Measurements from ENCODE around the gene CACNG7. TPM values are rescaled to one million over a fixed set of nuclear protein-coding genes. Genes with fewer than 3 reads are reported as not detected.

Gene CACNG7
- total RNA-seq, 2 donors from 2014 or later = 0.16 TPM; not detected in 1

- DNase-seq = no peak
- Histone ChIP-seq H3K27ac (no peak overlapping the region), H3K27me3 (peaks cover 17% of the 10 kb centered on the region), H3K4me3 (no peak overlapping the region), H3K4me1 (no peaks in the 10 kb centered on the region), H3K36me3 (no peaks in the 10 kb centered on the region), H3K9me3 (no peaks in the 10 kb centered on the region), H3K9ac (ENCODE audit: low read depth in 2 of 2, low read length in 2 of 2) (no peak overlapping the region)
- TF ChIP-seq CTCF (IDR thresholded peaks at IDR 0.05) = no peak
- intact Hi-C loops (cut with DNase I) = no loop called here
Observed at GRCh38 chr19:53942001-53942786, 33.1 kb downstream of the CACNG7 start.

GRCh38 chr19:53944416-53944815, 35.3 kb downstream of the CACNG7 start:
- no peaks in the 10 kb centered on the region for H3K4me1 ChIP-seq
- H3K9me3 ChIP-seq = no peaks in the 10 kb centered on the region
- intact Hi-C loops (cut with DNase I) = no loop called here
- TF ChIP-seq CTCF (IDR thresholded peaks at IDR 0.05) = no peak
- peaks cover 17% of the 10 kb centered on the region for H3K27me3 ChIP-seq
- no peak overlapping the region for H3K9ac ChIP-seq (ENCODE audit: low read depth in 2 of 2, low read length in 2 of 2)
- no peak for DNase-seq
- H3K27ac ChIP-seq = no peak overlapping the region
- no peak overlapping the region for H3K4me3 ChIP-seq
- no peaks in the 10 kb centered on the region for H3K36me3 ChIP-seq

- no peak overlapping the region for H3K27ac ChIP-seq
- peaks cover 17% of the 10 kb centered on the region for H3K27me3 ChIP-seq
- H3K4me3 ChIP-seq = no peak overlapping the region
- H3K4me1 ChIP-seq = no peaks in the 10 kb centered on the region
- intact Hi-C loops (cut with DNase I) = no loop called here
- no peak for TF ChIP-seq CTCF (IDR thresholded peaks at IDR 0.05)
- H3K9me3 ChIP-seq = no peaks in the 10 kb centered on the region
- no peak for DNase-seq
- H3K9ac ChIP-seq (ENCODE audit: low read depth in 2 of 2, low read length in 2 of 2) = no peak overlapping the region
- no peaks in the 10 kb centered on the region for H3K36me3 ChIP-seq
Observed at GRCh38 chr19:53944933-53945332, 35.9 kb downstream of the CACNG7 start.

- peaks cover 17% of the 10 kb centered on the region for H3K27me3 ChIP-seq
- no peak for DNase-seq
- TF ChIP-seq CTCF (IDR thresholded peaks at IDR 0.05) = no peak
- H3K9me3 ChIP-seq = no peaks in the 10 kb centered on the region
- H3K4me1 ChIP-seq = no peaks in the 10 kb centered on the region
- H3K27ac ChIP-seq = no peak overlapping the region
- H3K4me3 ChIP-seq = no peak overlapping the region
- H3K36me3 ChIP-seq = no peaks in the 10 kb centered on the region
- H3K9ac ChIP-seq (ENCODE audit: low read depth in 2 of 2, low read length in 2 of 2) = no peak overlapping the region
- intact Hi-C loops (cut with DNase I) = no loop called here
Observed at GRCh38 chr19:53945441-53945840, 36.4 kb downstream of the CACNG7 start.

GRCh38 chr19:53945998-53946397, 36.9 kb downstream of the CACNG7 start:
- intact Hi-C loops (cut with DNase I) = no loop called here
- no peak for DNase-seq
- Histone ChIP-seq H3K36me3 (no peaks in the 10 kb centered on the region), H3K4me1 (no peaks in the 10 kb centered on the region), H3K9me3 (no peaks in the 10 kb centered on the region), H3K27me3 (peaks cover 17% of the 10 kb centered on the region), H3K4me3 (no peak overlapping the region), H3K9ac (ENCODE audit: low read depth in 2 of 2, low read length in 2 of 2) (no peak overlapping the region), H3K27ac (no peak overlapping the region)
- no peak for TF ChIP-seq CTCF (IDR thresholded peaks at IDR 0.05)
